ENCODE results near the gene LDAF1.
"Not testable (repeated sequence)": the region's sequence is repeated elsewhere in the genome, so short reads cannot be mapped to it uniquely, and the experiment has no call there.

Gene LDAF1

GRCh38 chr16:21190599-21190998, 32.1 kb downstream of the LDAF1 start:
- FAIRE-seq (no peak), DNase-seq (ENCODE audit: insufficient read length, low spot score) (no peak)
- TF ChIP-seq POU2F2 (IDR thresholded peaks at IDR 0.05; ENCODE audit: low read depth, low read length) (no peak), TAF1 (IDR thresholded peaks at IDR 0.05; ENCODE audit: low read depth, low read length) (no peak), SPI1 (IDR thresholded peaks at IDR 0.05; ENCODE audit: low read depth, low read length) (no peak), POLR2A (IDR thresholded peaks at IDR 0.05; ENCODE audit: low read depth, low read length) (no peak), PAX5 (IDR thresholded peaks at IDR 0.05; ENCODE audit: insufficient read depth, low read length, severe bottlenecking) (no peak), POLR2AphosphoS5 (IDR thresholded peaks at IDR 0.05; ENCODE audit: low read depth, low read length) (no peak)

- FAIRE-seq (no peak), DNase-seq (ENCODE audit: insufficient read length, low spot score) (no peak)
- TF ChIP-seq POLR2A (IDR thresholded peaks at IDR 0.05; ENCODE audit: low read depth, low read length) = no peak
- no peak for TF ChIP-seq POU2F2 (IDR thresholded peaks at IDR 0.05; ENCODE audit: low read depth, low read length)
- TF ChIP-seq PAX5 (IDR thresholded peaks at IDR 0.05; ENCODE audit: insufficient read depth, low read length, severe bottlenecking) = no peak
- no peak for TF ChIP-seq POLR2AphosphoS5 (IDR thresholded peaks at IDR 0.05; ENCODE audit: low read depth, low read length)
- TF ChIP-seq TAF1 (IDR thresholded peaks at IDR 0.05; ENCODE audit: low read depth, low read length) = no peak
Observed at GRCh38 chr16:21192991-21193390, 34.5 kb downstream of the LDAF1 start.

GRCh38 chr16:21194771-21195301, 36.4 kb downstream of the LDAF1 start:
- FAIRE-seq (peak; percentile 59), DNase-seq (ENCODE audit: insufficient read length, low spot score) (no peak)
- TF ChIP-seq SPI1 (IDR thresholded peaks at IDR 0.05; ENCODE audit: low read depth, low read length) (no peak), POU2F2 (IDR thresholded peaks at IDR 0.05; ENCODE audit: low read depth, low read length) (no peak), POLR2A (IDR thresholded peaks at IDR 0.05; ENCODE audit: low read depth, low read length) (no peak), POLR2AphosphoS5 (IDR thresholded peaks at IDR 0.05; ENCODE audit: low read depth, low read length) (no peak), PAX5 (IDR thresholded peaks at IDR 0.05; ENCODE audit: insufficient read depth, low read length, severe bottlenecking) (no peak), TAF1 (IDR thresholded peaks at IDR 0.05; ENCODE audit: low read depth, low read length) (no peak)

GRCh38 chr16:21195330-21195729, 36.9 kb downstream of the LDAF1 start:
- not testable (repeated sequence) for DNase-seq (ENCODE audit: insufficient read length, low spot score); FAIRE-seq

GRCh38 chr16:21197112-21197511, 38.6 kb downstream of the LDAF1 start:
- no peak for FAIRE-seq
- DNase-seq (ENCODE audit: insufficient read length, low spot score) = no peak
- TF ChIP-seq POLR2A (IDR thresholded peaks at IDR 0.05; ENCODE audit: low read depth, low read length) (no peak), SPI1 (IDR thresholded peaks at IDR 0.05; ENCODE audit: low read depth, low read length) (no peak), TAF1 (IDR thresholded peaks at IDR 0.05; ENCODE audit: low read depth, low read length) (no peak), PAX5 (IDR thresholded peaks at IDR 0.05; ENCODE audit: insufficient read depth, low read length, severe bottlenecking) (no peak), POLR2AphosphoS5 (IDR thresholded peaks at IDR 0.05; ENCODE audit: low read depth, low read length) (no peak), POU2F2 (IDR thresholded peaks at IDR 0.05; ENCODE audit: low read depth, low read length) (no peak)

GRCh38 chr16:21197621-21198020, 39.1 kb downstream of the LDAF1 start:
- no peak for TF ChIP-seq POLR2AphosphoS5 (IDR thresholded peaks at IDR 0.05; ENCODE audit: low read depth, low read length)
- TF ChIP-seq PAX5 (IDR thresholded peaks at IDR 0.05; ENCODE audit: insufficient read depth, low read length, severe bottlenecking) = no peak
- no peak for TF ChIP-seq TAF1 (IDR thresholded peaks at IDR 0.05; ENCODE audit: low read depth, low read length)
- no peak for TF ChIP-seq POU2F2 (IDR thresholded peaks at IDR 0.05; ENCODE audit: low read depth, low read length)
- TF ChIP-seq POLR2A (IDR thresholded peaks at IDR 0.05; ENCODE audit: low read depth, low read length) = no peak
- TF ChIP-seq SPI1 (IDR thresholded peaks at IDR 0.05; ENCODE audit: low read depth, low read length) = no peak

GRCh38 chr16:21199607-21200218, 41.2 kb downstream of the LDAF1 start:
- DNase-seq (ENCODE audit: insufficient read length, low spot score) = no peak
- no peak for FAIRE-seq

More at GRCh38 chr16:21197621-21198020, 39.1 kb downstream of the LDAF1 start:
- no peak for FAIRE-seq
- DNase-seq (ENCODE audit: insufficient read length, low spot score) = no peak

GRCh38 chr16:21203155-21203797, 44.8 kb downstream of the LDAF1 start:
- FAIRE-seq (no peak), DNase-seq (ENCODE audit: insufficient read length, low spot score) (no peak)

More at GRCh38 chr16:21199607-21200218, 41.2 kb downstream of the LDAF1 start:
- no peak for TF ChIP-seq POLR2A (IDR thresholded peaks at IDR 0.05; ENCODE audit: low read depth, low read length)
- no peak for TF ChIP-seq TAF1 (IDR thresholded peaks at IDR 0.05; ENCODE audit: low read depth, low read length)
- no peak for TF ChIP-seq PAX5 (IDR thresholded peaks at IDR 0.05; ENCODE audit: insufficient read depth, low read length, severe bottlenecking)
- no peak for TF ChIP-seq POU2F2 (IDR thresholded peaks at IDR 0.05; ENCODE audit: low read depth, low read length)
- no peak for TF ChIP-seq POLR2AphosphoS5 (IDR thresholded peaks at IDR 0.05; ENCODE audit: low read depth, low read length)
- TF ChIP-seq SPI1 (IDR thresholded peaks at IDR 0.05; ENCODE audit: low read depth, low read length) = no peak

GRCh38 chr16:21205303-21205702, 46.8 kb downstream of the LDAF1 start:
- no peak for DNase-seq (ENCODE audit: insufficient read length, low spot score)
- FAIRE-seq = no peak
- TF ChIP-seq POLR2AphosphoS5 (IDR thresholded peaks at IDR 0.05; ENCODE audit: low read depth, low read length) = no peak
- TF ChIP-seq POLR2A (IDR thresholded peaks at IDR 0.05; ENCODE audit: low read depth, low read length) = no peak
- TF ChIP-seq PAX5 (IDR thresholded peaks at IDR 0.05; ENCODE audit: insufficient read depth, low read length, severe bottlenecking) = no peak
- TF ChIP-seq SPI1 (IDR thresholded peaks at IDR 0.05; ENCODE audit: low read depth, low read length) = no peak
- TF ChIP-seq POU2F2 (IDR thresholded peaks at IDR 0.05; ENCODE audit: low read depth, low read length) = no peak
- TF ChIP-seq TAF1 (IDR thresholded peaks at IDR 0.05; ENCODE audit: low read depth, low read length) = no peak

More at GRCh38 chr16:21203155-21203797, 44.8 kb downstream of the LDAF1 start:
- TF ChIP-seq POLR2AphosphoS5 (IDR thresholded peaks at IDR 0.05; ENCODE audit: low read depth, low read length) (no peak), POLR2A (IDR thresholded peaks at IDR 0.05; ENCODE audit: low read depth, low read length) (no peak), TAF1 (IDR thresholded peaks at IDR 0.05; ENCODE audit: low read depth, low read length) (no peak), POU2F2 (IDR thresholded peaks at IDR 0.05; ENCODE audit: low read depth, low read length) (no peak), SPI1 (IDR thresholded peaks at IDR 0.05; ENCODE audit: low read depth, low read length) (no peak), PAX5 (IDR thresholded peaks at IDR 0.05; ENCODE audit: insufficient read depth, low read length, severe bottlenecking) (no peak)

Measured in GM12891 (cell line).